Prostate gland (tissue), 2 donors: Measurements from ENCODE around the gene RFXANK.

Source experiments
- POLR2A ChIP-seq: fragments of 450-650 bp; IDR thresholded peaks from one replicate; pipeline ENCODE4 v1.6.1; 2016; ENCODE audit warnings: antibody characterized with exemption, mild to moderate bottlenecking
- TF ChIP-seq, protein P1 (sequence below), 4 experiments: fragments of 200-600 bp in 2 of 4; fragments of 450-650 bp in 2 of 4; sonication (generic) in 2 of 4; IDR thresholded peaks; 1 replicate in 3 of 4; 2 replicates in 1 of 4; pipeline ENCODE4 v1.5.1; 2016 to 2019; ENCODE audit warnings: antibody characterized with exemption in 4 of 4, mild to moderate bottlenecking in 2 of 4, moderate library complexity in 2 of 4

DNA sequence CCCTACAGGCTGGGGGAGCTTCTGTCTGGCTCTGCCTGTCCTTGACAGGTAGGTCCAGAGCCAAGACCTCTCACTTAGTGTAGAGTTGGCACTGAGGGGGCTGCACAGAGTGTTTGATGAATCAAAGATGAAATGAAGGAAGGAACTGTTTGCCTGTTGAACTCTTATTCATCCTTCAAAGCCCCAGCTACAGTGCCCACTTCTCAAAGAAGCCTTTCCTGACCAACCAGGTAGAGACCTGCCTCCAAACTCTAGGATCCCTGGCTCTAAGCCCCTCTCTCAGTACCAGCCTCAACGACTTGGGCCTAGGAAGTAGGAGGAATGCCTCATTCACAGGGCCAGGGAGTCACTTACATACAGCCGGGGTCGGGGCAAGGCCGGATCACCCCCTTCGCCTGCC is 44.7 kb upstream of the RFXANK start:
- TF ChIP-seq, protein P1, sequence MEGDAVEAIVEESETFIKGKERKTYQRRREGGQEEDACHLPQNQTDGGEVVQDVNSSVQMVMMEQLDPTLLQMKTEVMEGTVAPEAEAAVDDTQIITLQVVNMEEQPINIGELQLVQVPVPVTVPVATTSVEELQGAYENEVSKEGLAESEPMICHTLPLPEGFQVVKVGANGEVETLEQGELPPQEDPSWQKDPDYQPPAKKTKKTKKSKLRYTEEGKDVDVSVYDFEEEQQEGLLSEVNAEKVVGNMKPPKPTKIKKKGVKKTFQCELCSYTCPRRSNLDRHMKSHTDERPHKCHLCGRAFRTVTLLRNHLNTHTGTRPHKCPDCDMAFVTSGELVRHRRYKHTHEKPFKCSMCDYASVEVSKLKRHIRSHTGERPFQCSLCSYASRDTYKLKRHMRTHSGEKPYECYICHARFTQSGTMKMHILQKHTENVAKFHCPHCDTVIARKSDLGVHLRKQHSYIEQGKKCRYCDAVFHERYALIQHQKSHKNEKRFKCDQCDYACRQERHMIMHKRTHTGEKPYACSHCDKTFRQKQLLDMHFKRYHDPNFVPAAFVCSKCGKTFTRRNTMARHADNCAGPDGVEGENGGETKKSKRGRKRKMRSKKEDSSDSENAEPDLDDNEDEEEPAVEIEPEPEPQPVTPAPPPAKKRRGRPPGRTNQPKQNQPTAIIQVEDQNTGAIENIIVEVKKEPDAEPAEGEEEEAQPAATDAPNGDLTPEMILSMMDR (IDR thresholded peaks at IDR 0.05), result no peak
- no peak for TF ChIP-seq POLR2A
